WI38 (cell line): ENCODE measurements around the gene NTN4.

Source experiments
- H3K4me3 ChIP-seq: 2 replicates; pipeline ENCODE4 v1.5.1; 2011; ENCODE audit warnings: low read depth, mild to moderate bottlenecking, control low read depth, low read length
- CTCF ChIP-seq: IDR thresholded peaks from 2 replicates; pipeline ENCODE4 v1.5.1; 2012; ENCODE audit warnings: low read depth, mild to moderate bottlenecking, control low read depth, low read length

The NTN4 gene

GRCh38 chr12:95642583-95642982 lies 148.0 kb downstream of the NTN4 start:
- TF ChIP-seq CTCF: no peak
- H3K4me3 ChIP-seq: no peak overlapping the region

- no peak overlapping the region for H3K4me3 ChIP-seq
- TF ChIP-seq CTCF: no peak
Measured at GRCh38 chr12:95641299-95641952, 149.1 kb downstream of the NTN4 start.

GRCh38 chr12:95640516-95640915 lies 150.0 kb downstream of the NTN4 start:
- no peak for TF ChIP-seq CTCF
- H3K4me3 ChIP-seq: no peak overlapping the region

DNA sequence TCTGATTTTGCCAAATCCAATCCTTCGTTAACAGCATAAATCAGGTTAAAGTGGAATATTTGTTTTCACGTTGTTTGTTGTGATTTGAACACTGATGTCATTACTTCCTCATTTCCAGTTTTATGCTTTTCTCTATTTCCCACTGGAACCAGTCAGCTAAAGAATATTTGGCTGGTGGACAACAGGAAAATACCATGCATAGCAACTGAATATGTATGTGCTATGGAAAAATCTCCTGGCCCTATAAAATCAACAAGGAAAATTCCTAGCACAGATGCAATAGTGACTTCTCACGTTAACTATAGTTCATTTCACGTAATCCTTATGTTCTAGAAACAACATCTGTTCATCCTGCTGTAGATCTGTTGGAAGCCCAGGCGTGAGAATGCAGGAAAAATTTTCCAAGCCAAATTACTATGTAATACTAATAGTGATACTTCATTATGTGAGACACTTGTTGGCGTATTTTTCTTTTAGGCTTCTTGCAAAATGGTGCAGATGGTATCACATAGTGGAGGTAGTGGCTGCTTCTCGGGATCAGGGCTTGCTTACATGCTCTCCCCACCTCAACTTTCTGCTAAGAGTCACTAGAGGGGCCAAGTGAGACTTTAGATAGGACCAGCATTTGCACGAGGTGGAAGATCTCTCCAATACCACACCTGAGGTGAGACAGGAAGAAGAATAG lies 153.0 kb downstream of the NTN4 start:
- no peak for TF ChIP-seq CTCF
- no peak overlapping the region for H3K4me3 ChIP-seq

- no peak overlapping the region for H3K4me3 ChIP-seq
- TF ChIP-seq CTCF: no peak
Measured at GRCh38 chr12:95637010-95637409, 153.6 kb downstream of the NTN4 start.

GRCh38 chr12:95634622-95635621 lies 155.6 kb downstream of the NTN4 start:
- no peak overlapping the region for H3K4me3 ChIP-seq
- no peak for TF ChIP-seq CTCF
